SK-N-MC (cell line): ENCODE measurements around the gene CEND1.

Experiments
- EZH2 ChIP-seq: fragments of 200-600 bp; sonication (generic); IDR thresholded peaks from one replicate; pipeline ENCODE4 v1.6.1; 2017; ENCODE audit warnings: antibody characterized with exemption
- POLR2AphosphoS5 ChIP-seq: IDR thresholded peaks from 2 replicates; pipeline ENCODE4 v1.6.1; 2012; ENCODE audit warnings: mild to moderate bottlenecking, low read depth, low read length, borderline replicate concordance

- TF ChIP-seq EZH2 (no peak), POLR2AphosphoS5 (no peak)
Observed at GRCh38 chr11:803770-804598, 14.1 kb upstream of the CEND1 start.
